HAP-1 (cell line): ENCODE measurements around the gene PCGF2.
A peak's percentile ranks its signal among the peaks of the same experiment; 100 is the strongest.

Experiments
- DNase-seq, 2 experiments: peaks; one replicate each; pipeline ENCODE4 v3.0.0-alpha.2; 2016 to 2020; ENCODE audit warnings: low spot score in 2 of 2
- H3K27me3 ChIP-seq: fragments of 250-450 bp; sonication (Bioruptor Pico); 2 replicates; pipeline ENCODE4 v1.5.1; 2020; ENCODE audit warnings: low read depth, mild to moderate bottlenecking, moderate library complexity
- H3K36me3 ChIP-seq: fragments of 250-450 bp; sonication (Bioruptor Pico); replicated peaks from 2 replicates; pipeline ENCODE4 v1.5.1; 2020; ENCODE audit warnings: mild to moderate bottlenecking
- H3K4me1 ChIP-seq: fragments of 250-450 bp; sonication (Bioruptor Pico); 2 replicates; pipeline ENCODE4 v1.5.1; 2020; ENCODE audit warnings: mild to moderate bottlenecking
- H3K4me3 ChIP-seq: fragments of 250-450 bp; sonication (Bioruptor Pico); 2 replicates; pipeline ENCODE4 v1.5.1; 2020; ENCODE audit warnings: mild to moderate bottlenecking, moderate library complexity
- H3K9me3 ChIP-seq: fragments of 250-450 bp; sonication (Bioruptor Pico); 2 replicates; pipeline ENCODE4 v1.5.1; 2020; ENCODE audit warnings: mild to moderate bottlenecking, moderate library complexity
- in situ Hi-C: fragments of 300-500 bp; cut with MboI; formaldehyde crosslinking; loops from 3 replicates; pipeline ENCODE4 v1.14.3; 2020; ENCODE audit warnings: low sequenced_read_pairs, inconsistent platforms, mixed read lengths

PCGF2 gene

DNA sequence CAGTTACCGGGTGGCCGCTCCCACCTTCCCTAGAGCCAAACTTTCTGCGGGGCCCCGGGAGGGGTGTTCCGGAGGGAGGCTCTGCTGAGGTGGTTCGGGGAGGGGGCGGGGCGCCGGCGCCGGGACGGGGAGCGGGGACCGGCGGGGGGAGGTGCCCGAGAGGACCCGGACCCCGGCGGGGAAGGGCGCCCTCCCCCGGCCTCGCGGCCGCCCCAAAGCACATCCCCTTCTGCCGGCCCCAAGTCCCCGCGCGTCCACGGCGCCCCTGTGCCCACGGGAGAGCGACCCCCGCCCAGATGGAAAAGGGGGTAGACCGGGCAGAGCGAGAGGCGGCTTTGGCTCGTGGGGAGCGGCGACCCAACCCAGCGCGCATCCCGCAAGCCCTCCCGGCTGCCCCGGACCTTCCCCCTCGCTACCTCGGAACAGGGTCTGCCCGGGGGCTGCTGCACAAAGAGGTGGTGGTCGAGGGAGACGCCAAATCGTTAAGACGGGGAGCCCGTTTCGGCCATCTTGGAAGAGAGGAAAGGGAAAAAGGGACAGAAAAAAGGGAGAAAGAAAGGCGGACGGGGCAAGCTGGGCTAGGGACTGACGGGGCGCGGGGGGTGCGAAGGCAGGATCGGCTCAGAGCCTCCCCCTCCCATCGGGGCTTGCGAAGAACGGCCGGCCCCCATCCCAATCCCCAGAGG lies 530 bp downstream of the PCGF2 start:
- DNase-seq = peak in 1 of 2 experiments; percentile 76
- H3K4me1 ChIP-seq = peaks cover 20% of the 10 kb centered on the region
- no peaks in the 10 kb centered on the region for H3K27me3 ChIP-seq
- in situ Hi-C loops = no loop called here
- H3K9me3 ChIP-seq = no peaks in the 10 kb centered on the region
- H3K36me3 ChIP-seq = peaks cover 11% of the 10 kb centered on the region
- H3K4me3 ChIP-seq = peak overlapping the region; percentile 97

DNA sequence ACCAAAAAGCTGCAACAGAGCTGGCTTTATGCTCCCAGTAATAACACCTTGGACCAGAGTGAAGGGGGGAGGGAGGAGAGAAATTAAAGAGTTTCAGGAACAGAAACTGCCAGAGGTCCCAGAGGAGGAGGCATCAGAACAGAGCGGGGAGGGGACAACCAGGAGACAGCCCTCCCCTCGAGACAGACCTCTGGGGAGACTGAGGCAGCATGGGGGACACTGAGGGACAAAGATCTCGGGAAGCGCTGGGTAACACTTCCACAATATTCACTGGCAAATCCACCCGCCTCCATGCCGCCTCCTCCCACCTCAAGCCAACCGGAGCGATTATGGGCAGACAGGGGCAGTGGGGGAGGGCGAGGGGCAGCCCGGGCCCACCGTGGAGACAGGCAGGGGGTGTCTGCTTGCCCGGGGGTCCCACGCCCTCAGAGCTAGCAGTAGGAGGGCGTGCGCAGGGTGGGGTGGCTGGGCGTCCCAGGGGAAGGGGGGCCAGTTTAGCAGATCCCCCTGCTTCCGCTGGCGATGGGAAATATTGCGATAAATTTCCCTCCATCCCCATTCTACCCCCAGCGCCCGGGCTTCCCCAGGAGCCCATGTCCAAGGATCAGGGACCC lies 1.2 kb downstream of the PCGF2 start:
- DNase-seq = no peak
- in situ Hi-C loops = no loop called here
- Histone ChIP-seq H3K4me1 (peaks cover 20% of the 10 kb centered on the region), H3K36me3 (peaks cover 11% of the 10 kb centered on the region; the same call in 1 of the 2 replicates), H3K27me3 (no peaks in the 10 kb centered on the region), H3K4me3 (peak overlapping the region; percentile 97), H3K9me3 (no peaks in the 10 kb centered on the region)

DNA sequence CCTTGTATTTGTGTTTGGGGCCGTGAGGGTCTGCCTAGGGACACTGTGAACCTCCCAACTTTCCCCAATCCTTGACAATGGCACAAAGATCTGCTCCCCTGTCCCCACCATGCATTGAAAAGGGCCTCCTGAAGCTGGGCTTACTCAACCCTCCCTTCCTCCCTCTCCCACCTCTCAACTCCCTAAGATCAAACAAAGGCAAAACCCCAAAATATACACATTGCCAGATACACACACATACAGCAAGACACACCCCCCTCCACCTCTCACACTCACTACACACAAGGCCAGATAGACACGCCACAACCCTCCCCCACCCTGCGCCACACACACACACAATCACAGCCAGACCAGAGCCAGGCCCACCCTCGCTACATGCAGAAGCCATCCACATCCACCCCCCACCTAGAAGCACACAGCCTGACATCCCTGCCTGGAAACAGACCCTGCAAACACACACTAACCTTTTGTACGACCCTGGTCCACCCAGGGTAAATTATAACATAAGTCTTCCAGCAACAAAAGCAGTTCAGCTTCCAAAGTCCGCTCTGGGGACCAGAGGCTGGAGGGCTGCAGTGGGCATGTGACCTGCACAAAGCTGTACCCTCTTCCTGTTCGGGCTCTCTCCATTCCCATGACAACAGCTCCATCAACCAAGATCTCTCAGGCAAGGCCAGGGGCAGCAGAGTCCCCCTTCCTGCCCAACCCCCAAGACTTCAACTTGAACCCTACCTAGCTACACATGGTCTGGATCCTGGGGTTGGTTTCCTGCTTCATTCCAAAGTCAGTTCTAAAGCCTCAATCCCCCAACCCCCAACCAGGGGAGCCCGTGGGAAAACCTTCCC lies 1.9 kb downstream of the PCGF2 start:
- H3K27me3 ChIP-seq = no peaks in the 10 kb centered on the region
- in situ Hi-C loops = no loop called here
- no peaks in the 10 kb centered on the region for H3K9me3 ChIP-seq
- H3K36me3 ChIP-seq = peaks cover 11% of the 10 kb centered on the region; the same call in 1 of the 2 replicates
- H3K4me3 ChIP-seq = peak overlapping the region; percentile 97
- H3K4me1 ChIP-seq = peaks cover 20% of the 10 kb centered on the region
- no peak for DNase-seq

DNA sequence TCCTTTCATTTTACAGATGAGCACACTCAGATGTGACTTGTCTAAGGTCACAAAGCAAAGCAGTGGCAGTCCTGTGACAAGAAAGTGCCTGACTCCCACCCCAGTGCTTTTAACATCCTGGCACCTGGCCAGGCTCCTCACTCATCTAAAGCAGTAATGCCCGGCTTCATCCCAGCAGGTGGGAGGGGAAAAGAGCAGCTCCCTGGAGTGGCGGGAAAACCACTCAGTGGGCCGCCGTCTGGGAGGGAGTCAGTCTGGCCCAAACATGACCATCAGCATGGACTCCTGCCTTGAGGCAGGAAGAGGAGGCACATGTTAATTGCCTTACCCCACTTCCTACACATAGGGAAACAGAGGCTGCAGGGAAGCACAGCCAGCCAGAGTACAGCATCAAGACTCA lies 2.6 kb downstream of the PCGF2 start:
- peaks cover 16% of the 10 kb centered on the region for H3K4me1 ChIP-seq
- in situ Hi-C loops = no loop called here
- peaks cover 14% of the 10 kb centered on the region; the same call in 1 of the 2 replicates for H3K36me3 ChIP-seq
- H3K9me3 ChIP-seq = no peaks in the 10 kb centered on the region
- peak in 1 of 2 experiments; percentile 62 for DNase-seq
- no peaks in the 10 kb centered on the region for H3K27me3 ChIP-seq
- peak overlapping the region; percentile 97; the same call in 1 of the 2 replicates for H3K4me3 ChIP-seq

DNA sequence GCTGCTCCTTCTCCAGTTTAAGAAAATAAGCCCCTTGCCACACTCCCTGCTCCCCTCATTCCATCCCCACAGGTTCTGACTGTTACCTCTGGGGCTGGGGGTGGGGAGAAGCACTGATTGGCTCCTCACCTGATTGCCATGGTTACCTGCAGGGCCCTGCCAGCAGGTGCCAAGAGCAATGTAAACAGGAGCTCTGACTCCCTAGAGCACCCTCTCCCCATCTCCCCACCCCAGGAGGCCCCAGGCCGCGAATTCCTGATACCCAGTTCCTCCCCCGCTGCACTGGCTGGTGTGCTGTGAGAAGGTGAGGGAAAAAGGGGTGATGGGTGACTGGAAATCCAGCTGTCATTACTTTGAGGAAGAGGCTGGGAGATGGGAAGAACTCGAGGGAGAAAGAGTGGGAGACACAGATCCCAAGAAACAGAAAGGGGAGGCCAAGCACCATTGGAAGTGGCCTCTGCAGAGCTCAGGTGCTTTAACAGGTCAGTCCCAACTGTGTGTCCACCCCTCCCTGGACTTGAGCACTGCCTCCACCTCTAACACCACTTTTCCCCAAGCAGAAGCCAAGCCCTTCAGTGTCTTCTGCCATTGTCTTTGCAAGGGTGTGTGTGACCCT lies 4.5 kb downstream of the PCGF2 start:
- in situ Hi-C loops = no loop called here
- peaks cover 22% of the 10 kb centered on the region for H3K36me3 ChIP-seq
- H3K27me3 ChIP-seq = no peaks in the 10 kb centered on the region
- no peak overlapping the region for H3K4me3 ChIP-seq
- H3K9me3 ChIP-seq = no peaks in the 10 kb centered on the region
- no peak for DNase-seq
- peaks cover 11% of the 10 kb centered on the region for H3K4me1 ChIP-seq

DNA sequence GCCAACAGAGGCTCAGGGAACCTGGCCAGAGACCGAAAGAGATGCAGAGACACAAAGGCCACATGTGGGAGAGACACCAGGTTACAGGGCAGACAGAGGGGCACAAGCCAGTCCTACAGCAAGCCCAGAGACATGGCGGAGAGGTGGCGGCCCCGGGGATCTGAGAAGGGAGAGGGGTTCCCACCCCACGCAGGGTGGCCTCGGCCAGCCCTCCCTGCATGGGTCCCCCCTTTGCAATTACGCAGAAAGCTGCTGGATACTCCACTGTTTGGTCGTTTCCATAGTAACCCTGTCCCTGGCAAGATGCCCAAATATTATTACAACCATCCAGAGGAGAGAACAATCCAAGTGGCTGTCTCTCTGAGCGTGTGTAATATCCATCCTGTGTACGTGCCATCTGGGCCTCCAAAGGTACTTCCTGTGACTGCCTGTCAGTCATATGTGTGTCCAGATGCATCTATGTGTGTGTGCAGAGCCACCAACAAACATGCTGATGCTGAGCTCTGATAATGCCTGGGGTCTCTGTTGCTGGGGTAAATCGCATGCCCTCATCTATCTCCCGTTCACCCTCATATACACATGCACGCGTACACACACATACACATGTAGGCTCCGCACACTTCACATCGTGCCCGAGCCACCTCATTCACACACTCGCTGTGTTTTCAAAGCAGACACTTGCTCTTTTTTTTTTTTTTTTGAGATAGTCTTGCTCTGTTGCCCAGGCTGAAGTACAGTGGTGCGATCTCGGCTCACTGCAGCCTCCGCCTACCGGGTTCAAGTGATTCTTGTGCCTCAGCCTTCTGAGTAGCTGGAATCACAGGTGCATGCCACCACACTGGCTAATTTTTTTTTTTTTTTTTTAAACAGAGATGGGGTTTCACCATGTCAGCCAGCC lies 5.5 kb downstream of the PCGF2 start:
- Histone ChIP-seq H3K36me3 (peaks cover 28% of the 10 kb centered on the region), H3K27me3 (no peaks in the 10 kb centered on the region), H3K9me3 (no peaks in the 10 kb centered on the region), H3K4me3 (no peak overlapping the region), H3K4me1 (peaks cover 9% of the 10 kb centered on the region)
- in situ Hi-C loops = no loop called here
- DNase-seq = peak in 1 of 2 experiments; percentile 52

DNA sequence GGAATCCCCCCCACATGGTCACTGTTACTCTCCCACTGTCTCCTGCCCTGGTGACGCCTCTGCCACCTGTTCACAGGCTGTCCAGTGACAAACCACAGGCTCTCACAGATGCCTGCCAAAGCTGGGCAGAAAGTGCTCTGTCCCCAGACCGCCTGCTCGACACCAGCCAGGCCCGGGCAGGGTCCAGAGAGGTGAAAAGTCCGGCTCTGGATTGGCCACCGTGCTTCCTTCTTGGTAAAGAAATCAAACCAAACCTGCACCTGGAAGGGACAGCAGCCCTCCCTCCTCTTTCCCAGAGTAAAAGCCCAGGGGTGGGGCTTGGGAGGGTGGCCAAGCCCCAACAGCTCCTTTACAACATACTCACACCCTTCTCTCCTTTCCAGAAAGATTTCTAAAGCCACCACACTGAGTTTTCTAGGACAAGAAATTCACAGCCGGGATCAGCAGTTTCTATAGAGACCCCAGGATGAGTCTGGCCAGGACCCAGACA lies 6.2 kb downstream of the PCGF2 start:
- Histone ChIP-seq H3K27me3 (no peaks in the 10 kb centered on the region), H3K4me3 (no peak overlapping the region), H3K36me3 (peaks cover 34% of the 10 kb centered on the region), H3K4me1 (peaks cover 9% of the 10 kb centered on the region), H3K9me3 (no peaks in the 10 kb centered on the region)
- in situ Hi-C loops = no loop called here
- DNase-seq = no peak

DNA sequence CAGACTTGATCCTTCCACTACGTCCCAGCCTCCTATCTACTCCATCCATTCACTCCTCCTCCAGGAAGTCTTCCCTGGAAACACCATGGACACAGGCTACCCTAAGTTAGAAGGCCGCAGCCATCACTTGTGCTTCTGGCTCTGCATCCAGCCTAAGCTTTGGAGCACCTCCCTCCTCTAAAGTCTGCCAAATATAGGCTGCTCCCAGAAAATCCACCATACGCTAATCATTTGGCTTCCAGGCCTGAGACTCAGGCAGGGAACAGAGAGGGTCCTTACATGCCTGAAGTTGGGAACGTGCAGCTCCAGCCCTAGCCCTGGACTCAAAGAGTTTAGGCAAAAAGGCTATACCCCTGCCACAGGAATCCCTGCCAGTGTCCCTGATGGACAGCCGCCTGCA lies 6.7 kb downstream of the PCGF2 start:
- peaks cover 39% of the 10 kb centered on the region for H3K36me3 ChIP-seq
- DNase-seq = no peak
- H3K9me3 ChIP-seq = no peaks in the 10 kb centered on the region
- no peaks in the 10 kb centered on the region for H3K27me3 ChIP-seq
- peaks cover 7% of the 10 kb centered on the region for H3K4me1 ChIP-seq
- in situ Hi-C loops = no loop called here
- no peak overlapping the region for H3K4me3 ChIP-seq

DNA sequence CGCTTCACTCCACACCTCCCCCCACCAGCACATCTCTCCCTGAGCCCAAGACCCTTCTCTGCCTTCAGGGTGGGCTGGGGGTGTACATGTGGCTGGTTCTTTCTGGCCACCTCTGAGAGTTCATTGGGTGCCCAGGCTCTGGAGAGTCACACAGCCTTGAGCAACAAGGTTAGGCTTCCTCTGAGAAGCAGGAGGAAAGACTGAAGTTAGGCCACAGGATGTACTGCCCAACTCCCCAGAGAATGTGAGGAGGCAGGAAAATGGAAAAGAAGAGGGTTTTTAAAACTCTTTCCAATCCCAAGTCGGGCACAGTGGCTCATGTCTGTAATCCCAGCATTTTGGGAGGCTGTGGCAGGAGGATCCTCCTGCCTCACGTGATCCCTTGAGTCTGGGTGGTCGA lies 7.3 kb downstream of the PCGF2 start:
- Histone ChIP-seq H3K4me3 (no peak overlapping the region), H3K9me3 (no peaks in the 10 kb centered on the region), H3K36me3 (peaks cover 45% of the 10 kb centered on the region), H3K27me3 (no peaks in the 10 kb centered on the region), H3K4me1 (peaks cover 4% of the 10 kb centered on the region)
- in situ Hi-C loops = no loop called here
- no peak for DNase-seq

DNA sequence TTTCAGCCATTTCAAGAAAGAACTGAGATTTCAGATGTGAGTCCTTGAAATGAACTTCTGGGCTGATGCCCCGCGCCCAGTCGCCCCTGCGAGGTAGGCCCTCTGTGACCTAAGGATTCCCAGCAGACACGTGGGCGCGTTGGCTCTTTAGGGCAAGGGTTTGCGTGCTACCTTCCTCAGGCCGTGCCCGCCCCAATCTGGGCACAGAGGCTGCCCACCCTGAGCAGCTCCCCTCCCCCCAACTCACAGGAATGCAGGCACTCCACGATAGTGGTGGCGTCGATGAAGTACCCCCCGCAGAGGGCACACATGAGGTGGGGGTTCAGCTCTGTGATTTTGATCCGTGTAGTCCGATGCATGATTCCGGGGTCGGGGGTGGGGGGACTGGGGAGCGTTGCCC lies 8.1 kb downstream of the PCGF2 start:
- H3K36me3 ChIP-seq = peaks cover 53% of the 10 kb centered on the region
- H3K4me3 ChIP-seq = no peak overlapping the region
- no peaks in the 10 kb centered on the region for H3K4me1 ChIP-seq
- H3K9me3 ChIP-seq = no peaks in the 10 kb centered on the region
- in situ Hi-C loops = no loop called here
- no peak for DNase-seq
- no peaks in the 10 kb centered on the region for H3K27me3 ChIP-seq

DNA sequence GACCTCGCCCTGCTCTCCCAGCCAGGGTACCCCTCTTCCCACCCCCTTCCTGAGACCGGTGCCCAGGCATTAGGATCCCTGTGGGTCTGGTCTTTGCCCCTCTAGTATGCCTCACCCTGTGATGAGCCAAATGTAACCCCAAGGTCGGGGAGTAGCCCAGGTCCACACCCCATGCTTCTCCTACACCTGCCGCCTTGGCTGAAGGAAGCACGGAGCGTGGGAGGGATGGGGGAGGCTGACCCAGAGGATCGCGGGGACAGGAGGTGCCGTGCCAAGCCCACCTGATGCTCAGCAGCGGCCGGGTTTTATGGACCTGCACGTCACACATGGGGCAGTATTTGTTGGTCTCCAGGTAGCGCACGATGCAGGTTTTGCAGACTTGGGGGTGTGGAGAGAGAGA lies 8.8 kb downstream of the PCGF2 start:
- Histone ChIP-seq H3K9me3 (no peaks in the 10 kb centered on the region), H3K27me3 (no peaks in the 10 kb centered on the region), H3K4me1 (no peaks in the 10 kb centered on the region), H3K4me3 (no peak overlapping the region), H3K36me3 (peaks cover 53% of the 10 kb centered on the region)
- in situ Hi-C loops = no loop called here
- no peak for DNase-seq

DNA sequence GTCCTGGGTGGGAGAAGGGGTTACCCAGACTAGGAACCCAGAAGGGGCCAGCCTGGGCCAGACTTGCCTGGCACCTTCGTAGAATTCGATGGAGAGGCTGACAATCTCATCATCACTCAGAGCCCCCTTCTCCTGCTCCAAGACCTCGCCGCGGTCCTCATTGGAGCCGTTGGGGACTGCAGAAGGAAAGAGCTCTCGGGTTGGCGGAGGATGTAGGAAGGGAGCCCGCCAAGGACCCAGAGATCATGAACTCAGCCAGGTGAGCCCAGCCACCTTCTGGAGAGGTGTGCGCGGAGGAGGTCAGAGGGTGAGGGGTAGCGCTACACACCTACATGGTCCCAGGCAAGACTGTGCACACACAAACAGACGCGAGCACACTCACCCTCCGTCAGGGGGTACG lies 9.4 kb downstream of the PCGF2 start:
- no peaks in the 10 kb centered on the region for H3K4me1 ChIP-seq
- no peaks in the 10 kb centered on the region for H3K9me3 ChIP-seq
- peaks cover 59% of the 10 kb centered on the region for H3K36me3 ChIP-seq
- no peak for DNase-seq
- H3K4me3 ChIP-seq = no peak overlapping the region
- in situ Hi-C loops = no loop called here
- H3K27me3 ChIP-seq = no peaks in the 10 kb centered on the region
